A549 treated with RU486 at 1 μM for 4 hours (cell line): ENCODE results near the gene ASPHD1. TPM values are rescaled to one million over a fixed set of nuclear protein-coding genes. Genes with fewer than 3 reads are reported as not detected.

Source experiments
- total RNA-seq: library from RNA; stranded (reverse); fragments of 200-300 nt; extraction: Qiagen RNA extraction; gene quantifications from 5 replicates; pipeline ENCODE4 v1.2.3, GENCODE V29; 2022; ENCODE audit warnings: low read depth

ASPHD1 gene, protein sequence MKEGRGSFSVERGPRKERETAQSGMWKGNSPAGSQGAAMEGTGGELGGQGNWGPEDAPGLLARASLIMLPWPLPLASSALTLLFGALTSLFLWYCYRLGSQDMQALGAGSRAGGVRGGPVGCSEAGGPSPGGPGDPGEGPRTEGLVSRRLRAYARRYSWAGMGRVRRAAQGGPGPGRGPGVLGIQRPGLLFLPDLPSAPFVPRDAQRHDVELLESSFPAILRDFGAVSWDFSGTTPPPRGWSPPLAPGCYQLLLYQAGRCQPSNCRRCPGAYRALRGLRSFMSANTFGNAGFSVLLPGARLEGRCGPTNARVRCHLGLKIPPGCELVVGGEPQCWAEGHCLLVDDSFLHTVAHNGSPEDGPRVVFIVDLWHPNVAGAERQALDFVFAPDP
- total RNA-seq: 18.0 to 30.1 TPM (median 26.7 TPM) in 5 replicates

DNA sequence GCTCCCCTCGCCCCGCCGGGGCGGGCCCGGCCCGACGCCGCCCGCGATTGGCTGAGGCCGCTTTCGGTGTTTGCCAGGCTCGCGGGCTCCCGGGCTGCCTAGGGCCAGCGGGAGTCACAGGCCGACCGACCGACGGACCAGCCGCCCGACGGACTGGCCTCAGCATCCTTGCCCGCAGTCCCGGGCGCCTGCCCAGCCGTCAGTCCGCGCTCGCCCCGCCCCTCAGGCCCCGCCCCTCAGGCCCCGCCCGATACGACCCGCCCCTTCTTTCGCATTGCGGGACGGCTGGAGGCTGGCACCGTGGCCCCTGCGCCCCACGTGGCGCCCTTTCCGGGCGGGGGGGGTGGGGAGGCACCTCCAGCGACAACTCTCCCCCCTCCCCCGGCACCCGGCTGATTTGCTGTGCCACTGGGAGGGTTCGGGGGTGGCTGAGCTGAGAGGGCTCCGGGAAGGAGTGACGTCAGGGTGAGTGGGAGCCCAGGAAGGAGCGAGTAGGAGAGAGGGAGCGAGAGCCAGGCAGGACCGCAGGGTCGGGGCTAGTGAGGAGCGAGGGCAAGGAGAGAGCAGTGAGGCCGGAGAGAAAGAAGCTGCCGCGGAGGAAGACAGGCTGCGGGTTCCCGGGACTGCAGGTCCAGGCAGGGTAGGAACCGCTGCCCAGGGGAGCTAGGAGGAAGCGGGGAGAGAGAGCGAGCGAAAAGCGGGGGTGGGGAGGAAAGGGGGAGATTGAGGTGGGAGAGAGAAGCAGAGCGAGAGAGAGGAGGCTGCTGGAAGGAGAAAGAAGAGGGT is at the start of gene ASPHD1:
Gene ASPHD1 (plus strand): TSS at position 387 of the 786 bp plus-strand sequence. CDS start 484 bp downstream, outside the sequence.

DNA sequence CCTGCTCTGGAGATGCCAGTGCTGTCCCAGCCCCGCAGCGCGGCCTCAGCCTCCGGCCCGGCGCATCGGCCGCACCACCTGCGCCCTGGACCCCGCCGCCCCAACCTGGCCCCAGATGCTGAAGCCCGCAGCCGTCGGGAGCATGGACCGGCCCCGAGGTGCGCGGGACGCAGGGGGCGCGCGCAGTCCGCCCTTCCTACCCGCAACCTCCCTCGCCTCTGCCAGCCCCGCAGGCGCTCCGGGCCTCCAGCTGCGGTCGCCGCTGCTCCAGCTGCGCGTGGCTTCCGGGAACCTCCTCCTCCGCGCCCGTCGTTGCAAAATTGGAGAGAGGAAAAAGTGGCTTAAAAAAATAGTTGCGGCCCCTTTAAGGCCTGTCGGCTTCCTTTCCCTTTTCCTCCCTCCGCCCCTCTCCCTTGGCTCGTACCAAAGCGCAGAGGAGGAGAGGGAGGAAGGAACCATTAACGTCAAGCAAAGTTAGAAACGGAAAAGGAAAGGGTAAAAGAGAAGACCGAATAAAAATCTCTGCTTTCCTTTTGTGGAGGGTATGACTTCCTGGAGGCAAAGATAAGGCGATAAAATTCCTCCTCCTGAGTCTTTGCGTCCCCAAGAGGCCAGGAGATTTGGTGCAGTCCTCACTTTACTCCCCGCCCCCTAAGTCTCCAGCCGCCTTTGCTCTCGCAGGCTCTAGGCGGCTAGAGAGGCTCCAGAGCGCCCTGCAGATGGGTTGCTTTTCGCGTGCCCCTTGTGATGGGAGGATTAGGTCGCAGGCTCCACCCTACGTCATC is 37.2 kb upstream of the ASPHD1 start, which contains the start of gene CDIPT:
Gene CDIPT (minus strand): TSS at position 343 of the 785 bp plus-strand sequence. CDS start 369 bp downstream, outside the sequence.

DNA sequence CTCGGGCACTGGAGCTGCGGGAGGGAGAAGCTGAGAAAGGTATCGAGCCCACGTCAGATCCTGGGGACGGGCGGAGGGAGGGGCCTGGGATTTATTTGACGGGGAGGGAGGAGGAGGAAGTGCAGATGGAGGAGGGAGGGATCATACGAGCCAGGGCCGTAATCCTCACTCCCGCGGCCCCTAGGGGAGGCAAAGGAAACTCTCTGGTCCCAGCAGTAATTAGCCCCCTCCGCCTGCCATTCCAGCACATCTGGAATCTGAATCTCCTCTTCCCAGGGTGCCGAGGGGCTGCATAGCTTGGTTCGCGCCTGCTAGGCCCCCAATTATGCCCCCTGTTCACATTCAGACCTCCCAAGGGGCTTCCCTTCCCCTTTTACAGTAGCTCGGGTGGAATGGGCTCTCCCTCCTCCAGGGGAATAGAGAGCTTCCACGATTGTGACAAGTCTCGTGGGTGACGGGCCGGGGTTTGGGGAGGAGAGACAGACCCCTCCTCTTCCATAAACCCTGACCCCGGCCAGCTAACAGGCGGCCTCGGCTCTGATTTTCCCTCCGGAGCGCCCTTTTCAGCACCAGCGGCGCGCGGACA is 679 bp upstream of the ASPHD1 start, which contains the start of gene SEZ6L2:
Gene SEZ6L2 (minus strand): TSS at position 35 of the 586 bp plus-strand sequence. CDS start 531 bp downstream, outside the sequence.

GRCh38 chr16:29925781-29926710 is 25.8 kb downstream of the ASPHD1 start, which contains the start of gene KCTD13:
KCTD13 (minus strand) TSS chr16:29926226; CDS start chr16:29926033, 193 bp downstream.

Other genes with a start within 250 kb of the ASPHD1 start
- 0.01 TPM in 1 of 5 replicates, not detected in the others for gene SPN, start 237.2 kb upstream of the ASPHD1 start, total RNA-seq
- gene QPRT, start 221.3 kb upstream of the ASPHD1 start, total RNA-seq: 0.70 to 1.1 TPM (median 1.0 TPM) in 5 replicates
- not detected in 5 replicates for gene C16orf54, start 154.5 kb upstream of the ASPHD1 start, total RNA-seq
- gene ZG16, start 122.2 kb upstream of the ASPHD1 start, total RNA-seq: not detected in 5 replicates
- 82.7 to 99.4 TPM (median 93.4 TPM) in 5 replicates for gene KIF22, start 109.7 kb upstream of the ASPHD1 start, total RNA-seq
- 161 to 190 TPM (median 174 TPM) in 5 replicates for gene MAZ, start 94.0 kb upstream of the ASPHD1 start, total RNA-seq
- gene PRRT2, start 88.3 kb upstream of the ASPHD1 start, total RNA-seq: 0.30 to 0.66 TPM (median 0.47 TPM) in 5 replicates
- gene PAGR1, start 84.3 kb upstream of the ASPHD1 start, total RNA-seq: 38.1 to 50.7 TPM (median 43.2 TPM) in 5 replicates
- 104 to 131 TPM (median 118 TPM) in 5 replicates for gene MVP, start 80.0 kb upstream of the ASPHD1 start, total RNA-seq
- 61.8 to 108 TPM (median 95.9 TPM) in 5 replicates for gene CDIPT, start 37.3 kb upstream of the ASPHD1 start, total RNA-seq
- 17.9 to 25.3 TPM (median 20.4 TPM) in 5 replicates for gene SEZ6L2, start 938 bp upstream of the ASPHD1 start, total RNA-seq
- 14.4 to 23.0 TPM (median 19.8 TPM) in 5 replicates for gene KCTD13, start 25.7 kb downstream of the ASPHD1 start, total RNA-seq
- 80.4 to 105 TPM (median 102 TPM) in 5 replicates for gene TMEM219, start 61.6 kb downstream of the ASPHD1 start, total RNA-seq
- gene TAOK2, start 73.4 kb downstream of the ASPHD1 start, total RNA-seq: 26.3 to 36.4 TPM (median 33.8 TPM) in 5 replicates
- 13.7 to 15.6 TPM (median 14.3 TPM) in 5 replicates for gene HIRIP3, start 95.1 kb downstream of the ASPHD1 start, total RNA-seq
- gene INO80E, start 95.8 kb downstream of the ASPHD1 start, total RNA-seq: 109 to 115 TPM (median 109 TPM) in 5 replicates
- gene DOC2A, start 110.5 kb downstream of the ASPHD1 start, total RNA-seq: 1.7 to 3.3 TPM (median 2.3 TPM) in 5 replicates
- not detected in 5 replicates for gene C16orf92, start 122.7 kb downstream of the ASPHD1 start, total RNA-seq
- gene TLCD3B, start 130.8 kb downstream of the ASPHD1 start, total RNA-seq: 0.21 to 0.48 TPM (median 0.47 TPM) in 4 of 5 replicates, not detected in the other
- 1,507 to 2,015 TPM (median 1,869 TPM) in 5 replicates for gene ALDOA, start 165.3 kb downstream of the ASPHD1 start, total RNA-seq
- gene PPP4C, start 175.5 kb downstream of the ASPHD1 start, total RNA-seq: 120 to 149 TPM (median 142 TPM) in 5 replicates
- gene TBX6, start 191.4 kb downstream of the ASPHD1 start, total RNA-seq: 0.14 to 0.50 TPM (median 0.38 TPM) in 5 replicates
- gene YPEL3, start 195.7 kb downstream of the ASPHD1 start, total RNA-seq: 6.6 to 11.8 TPM (median 9.7 TPM) in 5 replicates
- gene GDPD3, start 213.0 kb downstream of the ASPHD1 start, total RNA-seq: 1.4 to 2.3 TPM (median 1.7 TPM) in 5 replicates
- gene MAPK3, start 222.7 kb downstream of the ASPHD1 start, total RNA-seq: 33.9 to 38.8 TPM (median 36.4 TPM) in 5 replicates